Measurements from ENCODE around the gene ITPK1.

DNA sequence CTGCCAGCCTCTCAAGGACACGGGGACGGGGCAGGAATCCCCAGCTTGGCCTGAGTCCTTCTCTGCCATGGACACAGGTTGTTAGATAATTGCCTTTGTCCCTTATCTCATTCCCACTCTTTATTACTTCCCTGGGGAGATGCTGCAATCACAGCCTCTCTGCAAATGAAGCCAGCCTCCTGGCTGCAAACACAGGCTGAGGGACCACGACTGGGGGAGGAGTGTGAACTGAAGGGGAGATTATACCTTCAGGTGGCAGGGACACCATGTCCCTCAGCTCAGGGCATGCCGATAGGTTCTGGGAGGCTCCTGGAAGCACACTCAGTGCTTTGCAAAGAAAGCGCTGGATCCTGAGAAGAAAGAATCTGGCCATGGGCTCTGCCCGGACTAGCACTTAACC is 208.9 kb downstream of the ITPK1 start:
- TF ChIP-seq, protein P1, sequence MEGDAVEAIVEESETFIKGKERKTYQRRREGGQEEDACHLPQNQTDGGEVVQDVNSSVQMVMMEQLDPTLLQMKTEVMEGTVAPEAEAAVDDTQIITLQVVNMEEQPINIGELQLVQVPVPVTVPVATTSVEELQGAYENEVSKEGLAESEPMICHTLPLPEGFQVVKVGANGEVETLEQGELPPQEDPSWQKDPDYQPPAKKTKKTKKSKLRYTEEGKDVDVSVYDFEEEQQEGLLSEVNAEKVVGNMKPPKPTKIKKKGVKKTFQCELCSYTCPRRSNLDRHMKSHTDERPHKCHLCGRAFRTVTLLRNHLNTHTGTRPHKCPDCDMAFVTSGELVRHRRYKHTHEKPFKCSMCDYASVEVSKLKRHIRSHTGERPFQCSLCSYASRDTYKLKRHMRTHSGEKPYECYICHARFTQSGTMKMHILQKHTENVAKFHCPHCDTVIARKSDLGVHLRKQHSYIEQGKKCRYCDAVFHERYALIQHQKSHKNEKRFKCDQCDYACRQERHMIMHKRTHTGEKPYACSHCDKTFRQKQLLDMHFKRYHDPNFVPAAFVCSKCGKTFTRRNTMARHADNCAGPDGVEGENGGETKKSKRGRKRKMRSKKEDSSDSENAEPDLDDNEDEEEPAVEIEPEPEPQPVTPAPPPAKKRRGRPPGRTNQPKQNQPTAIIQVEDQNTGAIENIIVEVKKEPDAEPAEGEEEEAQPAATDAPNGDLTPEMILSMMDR (IDR thresholded peaks at IDR 0.05; ENCODE audit: borderline replicate concordance, extremely low read depth, low read length, poor library complexity, severe bottlenecking): no peak
- TF ChIP-seq EZH2 (IDR thresholded peaks at IDR 0.05; ENCODE audit: borderline replicate concordance, low read depth, low read length, severe bottlenecking): no peak

Measured in DND-41 (cell line).